ENCODE results near the gene SGTA.

Gene SGTA

GRCh38 chr19:2731181-2731995, 51.7 kb downstream of the SGTA start:
- TF ChIP-seq SPI1 (IDR thresholded peaks at IDR 0.05; ENCODE audit: borderline replicate concordance, low read depth) (no peak), POLR2AphosphoS5 (IDR thresholded peaks at IDR 0.05; ENCODE audit: low read depth) (no peak; the same call in 1 of the 2 replicates), GABPA (IDR thresholded peaks at IDR 0.05; ENCODE audit: low read depth) (no peak)
- TF ChIP-seq, protein P1, sequence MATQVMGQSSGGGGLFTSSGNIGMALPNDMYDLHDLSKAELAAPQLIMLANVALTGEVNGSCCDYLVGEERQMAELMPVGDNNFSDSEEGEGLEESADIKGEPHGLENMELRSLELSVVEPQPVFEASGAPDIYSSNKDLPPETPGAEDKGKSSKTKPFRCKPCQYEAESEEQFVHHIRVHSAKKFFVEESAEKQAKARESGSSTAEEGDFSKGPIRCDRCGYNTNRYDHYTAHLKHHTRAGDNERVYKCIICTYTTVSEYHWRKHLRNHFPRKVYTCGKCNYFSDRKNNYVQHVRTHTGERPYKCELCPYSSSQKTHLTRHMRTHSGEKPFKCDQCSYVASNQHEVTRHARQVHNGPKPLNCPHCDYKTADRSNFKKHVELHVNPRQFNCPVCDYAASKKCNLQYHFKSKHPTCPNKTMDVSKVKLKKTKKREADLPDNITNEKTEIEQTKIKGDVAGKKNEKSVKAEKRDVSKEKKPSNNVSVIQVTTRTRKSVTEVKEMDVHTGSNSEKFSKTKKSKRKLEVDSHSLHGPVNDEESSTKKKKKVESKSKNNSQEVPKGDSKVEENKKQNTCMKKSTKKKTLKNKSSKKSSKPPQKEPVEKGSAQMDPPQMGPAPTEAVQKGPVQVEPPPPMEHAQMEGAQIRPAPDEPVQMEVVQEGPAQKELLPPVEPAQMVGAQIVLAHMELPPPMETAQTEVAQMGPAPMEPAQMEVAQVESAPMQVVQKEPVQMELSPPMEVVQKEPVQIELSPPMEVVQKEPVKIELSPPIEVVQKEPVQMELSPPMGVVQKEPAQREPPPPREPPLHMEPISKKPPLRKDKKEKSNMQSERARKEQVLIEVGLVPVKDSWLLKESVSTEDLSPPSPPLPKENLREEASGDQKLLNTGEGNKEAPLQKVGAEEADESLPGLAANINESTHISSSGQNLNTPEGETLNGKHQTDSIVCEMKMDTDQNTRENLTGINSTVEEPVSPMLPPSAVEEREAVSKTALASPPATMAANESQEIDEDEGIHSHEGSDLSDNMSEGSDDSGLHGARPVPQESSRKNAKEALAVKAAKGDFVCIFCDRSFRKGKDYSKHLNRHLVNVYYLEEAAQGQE (IDR thresholded peaks at IDR 0.05; ENCODE audit: insufficient replicate concordance, low read depth) = no peak
- TF ChIP-seq, protein P2, sequence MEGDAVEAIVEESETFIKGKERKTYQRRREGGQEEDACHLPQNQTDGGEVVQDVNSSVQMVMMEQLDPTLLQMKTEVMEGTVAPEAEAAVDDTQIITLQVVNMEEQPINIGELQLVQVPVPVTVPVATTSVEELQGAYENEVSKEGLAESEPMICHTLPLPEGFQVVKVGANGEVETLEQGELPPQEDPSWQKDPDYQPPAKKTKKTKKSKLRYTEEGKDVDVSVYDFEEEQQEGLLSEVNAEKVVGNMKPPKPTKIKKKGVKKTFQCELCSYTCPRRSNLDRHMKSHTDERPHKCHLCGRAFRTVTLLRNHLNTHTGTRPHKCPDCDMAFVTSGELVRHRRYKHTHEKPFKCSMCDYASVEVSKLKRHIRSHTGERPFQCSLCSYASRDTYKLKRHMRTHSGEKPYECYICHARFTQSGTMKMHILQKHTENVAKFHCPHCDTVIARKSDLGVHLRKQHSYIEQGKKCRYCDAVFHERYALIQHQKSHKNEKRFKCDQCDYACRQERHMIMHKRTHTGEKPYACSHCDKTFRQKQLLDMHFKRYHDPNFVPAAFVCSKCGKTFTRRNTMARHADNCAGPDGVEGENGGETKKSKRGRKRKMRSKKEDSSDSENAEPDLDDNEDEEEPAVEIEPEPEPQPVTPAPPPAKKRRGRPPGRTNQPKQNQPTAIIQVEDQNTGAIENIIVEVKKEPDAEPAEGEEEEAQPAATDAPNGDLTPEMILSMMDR (IDR thresholded peaks at IDR 0.05; ENCODE audit: insufficient read depth, low read length) = no peak
- H3K27ac ChIP-seq (replicated peaks) = no peak overlapping the region
- H3K27me3 ChIP-seq (ENCODE audit: insufficient read depth, poor library complexity, severe bottlenecking) = peaks cover 7% of the 10 kb centered on the region
- H3K4me3 ChIP-seq (replicated peaks; ENCODE audit: insufficient read depth, low read length) = no peak overlapping the region
- DNase-seq (ENCODE audit: low read depth in 1 of 2, low spot score in 1 of 2) = no peak

DNA sequence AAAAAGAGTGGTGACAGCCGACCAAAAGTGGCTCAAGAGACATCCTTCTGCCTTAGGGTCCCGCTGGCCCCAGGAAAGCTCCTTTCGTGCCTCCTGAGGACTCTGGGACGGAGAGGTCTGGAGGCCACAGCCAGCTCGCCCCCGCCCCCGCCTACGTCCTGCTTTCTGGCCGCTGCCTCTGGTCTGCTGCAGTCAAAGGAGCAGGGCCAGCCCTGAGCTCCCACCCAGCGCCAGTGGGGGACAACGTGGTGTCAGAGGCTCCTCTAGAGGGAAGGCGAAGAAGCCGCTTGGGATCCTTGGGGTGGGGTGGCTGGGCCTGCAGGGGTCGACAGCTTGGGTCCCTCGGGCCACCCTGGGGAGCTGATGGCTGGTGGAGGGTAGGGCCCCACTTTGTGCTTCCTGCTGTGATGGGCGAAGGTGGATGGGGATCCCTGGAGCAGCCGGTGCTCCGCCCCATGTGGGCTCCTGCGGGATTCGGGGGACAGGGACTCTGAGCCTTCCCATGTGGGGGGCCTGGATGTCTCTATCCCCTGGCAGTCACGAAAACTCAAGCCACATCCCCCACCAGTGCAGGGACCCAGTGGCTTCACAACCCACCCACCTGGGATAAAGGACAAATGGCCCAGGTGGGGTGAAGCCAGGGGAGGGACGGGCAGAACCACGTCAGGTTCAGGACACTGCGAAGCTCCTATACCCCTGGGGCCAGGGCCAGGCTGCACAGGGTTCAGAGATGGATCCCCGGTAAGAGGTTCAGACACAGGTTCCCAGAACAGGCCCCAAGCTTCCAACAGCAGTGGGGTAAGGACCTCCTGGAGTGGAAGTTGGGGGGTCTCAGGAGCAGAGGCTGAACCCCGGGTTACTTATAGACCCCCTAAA, 52.9 kb downstream of the SGTA start:
- H3K27ac ChIP-seq (replicated peaks) = no peak overlapping the region
- H3K4me3 ChIP-seq (replicated peaks; ENCODE audit: insufficient read depth, low read length) = no peak overlapping the region
- TF ChIP-seq SPI1 (IDR thresholded peaks at IDR 0.05; ENCODE audit: borderline replicate concordance, low read depth) = no peak
- TF ChIP-seq, protein P2 (IDR thresholded peaks at IDR 0.05; ENCODE audit: insufficient read depth, low read length) = no peak
- no peak for TF ChIP-seq POLR2AphosphoS5 (IDR thresholded peaks at IDR 0.05; ENCODE audit: low read depth)
- TF ChIP-seq, protein P1 (IDR thresholded peaks at IDR 0.05; ENCODE audit: insufficient replicate concordance, low read depth) = no peak
- TF ChIP-seq GABPA (IDR thresholded peaks at IDR 0.05; ENCODE audit: low read depth) = no peak
- peaks cover 7% of the 10 kb centered on the region for H3K27me3 ChIP-seq (ENCODE audit: insufficient read depth, poor library complexity, severe bottlenecking)
- no peak for DNase-seq (ENCODE audit: low read depth in 1 of 2, low spot score in 1 of 2)

- H3K27ac ChIP-seq (replicated peaks) = no peak overlapping the region
Observed at GRCh38 chr19:2728783-2729387, 54.2 kb downstream of the SGTA start.

More at GRCh38 chr19:2728783-2729387, 54.2 kb downstream of the SGTA start:
- Histone ChIP-seq H3K4me3 (replicated peaks; ENCODE audit: insufficient read depth, low read length) (no peak overlapping the region), H3K27me3 (ENCODE audit: insufficient read depth, poor library complexity, severe bottlenecking) (peaks cover 7% of the 10 kb centered on the region)
- DNase-seq (ENCODE audit: low read depth in 1 of 2, low spot score in 1 of 2) = no peak
- TF ChIP-seq POLR2AphosphoS5 (IDR thresholded peaks at IDR 0.05; ENCODE audit: low read depth) (no peak), GABPA (IDR thresholded peaks at IDR 0.05; ENCODE audit: low read depth) (no peak), SPI1 (IDR thresholded peaks at IDR 0.05; ENCODE audit: borderline replicate concordance, low read depth) (no peak)
- TF ChIP-seq, protein P2 (IDR thresholded peaks at IDR 0.05; ENCODE audit: insufficient read depth, low read length) = no peak
- TF ChIP-seq, protein P1 (IDR thresholded peaks at IDR 0.05; ENCODE audit: insufficient replicate concordance, low read depth) = no peak
